GM12891 (cell line): ENCODE data around the gene TTYH3.

Source experiments
- PAX5 ChIP-seq: IDR thresholded peaks from 2 replicates; pipeline ENCODE4 v1.6.1; 2011; ENCODE audit warnings: low read length, moderate library complexity, mild to moderate bottlenecking; ENCODE audit not compliant: insufficient read depth, severe bottlenecking
- POLR2AphosphoS5 ChIP-seq: IDR thresholded peaks from 2 replicates; pipeline ENCODE4 v1.6.1; 2011; ENCODE audit warnings: low read depth, low read length, control low read depth
- TAF1 ChIP-seq: IDR thresholded peaks from 2 replicates; pipeline ENCODE4 v1.6.1; 2011; ENCODE audit warnings: low read depth, low read length, control low read depth

DNA sequence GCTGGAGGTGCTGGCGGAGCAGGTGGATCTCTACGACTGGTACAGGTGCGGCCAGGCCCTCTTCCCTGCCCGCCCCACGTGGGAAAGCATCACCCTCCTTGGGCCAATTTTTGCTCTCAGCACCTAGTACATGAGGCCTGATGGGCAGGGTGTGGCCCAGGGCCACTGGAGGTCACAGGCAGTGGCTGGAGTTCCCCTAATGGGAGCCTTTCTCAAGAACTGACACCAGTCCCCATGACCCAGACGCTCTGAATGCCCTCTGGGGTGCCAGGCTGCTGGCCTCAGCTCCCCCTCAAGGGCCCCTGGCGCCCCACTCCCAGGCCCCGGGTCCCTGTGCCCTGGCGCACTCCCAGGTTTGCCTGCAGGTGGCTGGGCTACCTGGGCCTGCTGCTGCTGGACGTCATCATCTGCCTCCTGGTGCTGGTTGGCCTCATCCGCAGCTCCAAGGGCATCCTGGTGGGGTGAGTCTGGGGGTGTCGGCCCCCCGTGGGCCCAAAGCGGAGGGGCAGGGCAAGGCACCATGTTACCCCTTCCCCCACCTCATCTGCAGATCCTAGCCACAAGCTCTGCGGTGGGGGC is 15.9 kb downstream of the TTYH3 start:
- no peak for TF ChIP-seq PAX5
- no peak for TF ChIP-seq TAF1
- no peak for TF ChIP-seq POLR2AphosphoS5
